CD4-positive, alpha-beta T cell treated with Interleukin-12 subunit alpha and Interleukin-12 subunit beta, for 1 hour (primary cell): Measurements from ENCODE around the gene PHF11.

ENCODE experiments used
- DNase-seq: peaks from one replicate; pipeline ENCODE4 v3.0.0-alpha.2; 2020

PHF11 gene

GRCh38 chr13:49495783-49496762, at the start of gene PHF11:
PHF11 (plus strand) TSS chr13:49495953; CDS start chr13:49496002, 49 bp downstream.
- DNase-seq: peak; percentile 88

- no peak for DNase-seq
These were observed 49.3 kb upstream of the PHF11 start for GRCh38 chr13:49446473-49446872.

DNA sequence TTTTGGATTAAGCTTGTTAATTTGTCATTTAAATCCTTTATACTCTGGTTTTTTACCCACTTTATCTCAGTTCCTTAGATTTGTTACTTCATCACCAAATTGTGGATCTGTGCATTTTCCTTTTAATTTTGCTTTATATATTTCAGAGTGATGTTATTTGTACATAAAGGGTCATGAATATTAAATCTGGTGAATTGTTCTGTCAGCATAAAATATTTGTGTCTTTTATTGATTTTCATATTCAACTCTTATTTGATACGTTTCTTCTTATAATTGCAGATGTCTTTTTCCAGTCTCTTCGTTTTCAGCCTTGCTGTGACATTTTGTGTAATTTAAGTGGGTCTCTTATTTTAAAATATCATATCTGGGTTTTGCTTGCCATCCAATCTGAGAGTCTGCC, 47.0 kb upstream of the PHF11 start:
- DNase-seq: no peak

DNA sequence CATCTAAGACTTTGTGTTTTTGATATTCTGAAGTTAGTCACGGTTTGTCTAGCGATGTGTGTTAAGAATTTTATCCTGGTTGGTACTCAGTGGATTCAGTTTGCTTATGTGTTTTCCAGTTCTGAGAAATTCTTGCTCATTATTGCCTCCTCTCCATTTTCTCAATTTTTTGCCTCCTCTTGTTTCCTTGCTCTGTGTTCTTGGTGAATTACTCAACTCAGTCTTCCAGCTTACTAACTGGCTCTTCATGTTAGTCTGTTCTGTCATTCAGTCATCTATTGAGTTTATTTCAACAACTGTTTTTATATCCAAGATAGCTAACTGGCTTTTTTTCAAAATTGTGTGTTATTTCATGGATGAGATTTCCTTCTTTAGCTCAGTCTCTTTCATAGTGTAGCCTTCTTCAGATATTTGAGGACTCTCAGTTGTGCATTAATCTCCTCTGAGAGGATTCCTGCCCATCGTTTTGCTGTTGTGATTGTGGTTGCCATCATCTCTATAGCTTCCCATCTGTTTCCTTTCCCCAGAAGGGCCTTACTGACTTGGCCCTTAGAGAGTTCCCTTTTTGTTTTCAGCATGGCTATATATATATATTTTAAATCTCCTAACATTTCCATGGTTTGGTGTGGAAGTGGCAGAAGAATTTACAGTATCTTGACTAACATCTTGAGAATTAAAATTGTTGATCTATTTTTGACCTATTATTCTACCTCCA, 45.5 kb upstream of the PHF11 start:
- no peak for DNase-seq

DNA sequence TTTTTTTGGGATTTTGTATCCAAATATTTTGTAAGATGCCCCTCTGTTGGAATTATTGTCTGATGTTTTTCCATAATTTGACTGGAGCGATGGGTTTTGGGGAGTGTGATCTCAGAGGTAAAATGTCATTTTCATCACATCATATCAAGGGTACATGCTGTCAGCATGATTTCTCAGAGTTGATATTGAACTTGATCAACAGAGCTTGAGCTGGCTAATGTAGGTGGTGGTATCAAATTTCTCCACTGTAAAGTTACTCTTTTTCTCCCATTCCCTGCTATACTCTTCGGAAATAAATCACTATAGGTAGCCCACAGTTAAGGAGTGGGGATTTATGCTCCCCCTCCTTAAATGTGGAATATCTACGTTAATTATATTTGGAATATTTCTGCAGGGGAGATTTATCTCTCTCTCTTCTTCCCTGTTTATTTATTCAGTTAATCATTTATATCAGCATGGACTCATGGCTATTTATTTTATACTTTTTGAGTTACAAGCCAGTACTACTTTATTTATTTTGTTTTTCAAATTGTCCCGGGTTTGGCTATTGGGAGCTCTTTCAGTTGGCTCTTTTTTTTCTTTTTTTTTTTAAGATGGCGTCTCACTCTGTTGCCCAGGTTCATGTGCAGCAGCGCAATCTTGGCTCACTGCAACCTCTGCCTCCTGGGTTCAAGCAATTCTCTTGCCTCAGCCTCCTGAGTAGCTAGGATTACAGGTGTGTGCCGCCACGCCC, 42.9 kb upstream of the PHF11 start:
- no peak for DNase-seq

GRCh38 chr13:49453465-49453864, 42.3 kb upstream of the PHF11 start:
- no peak for DNase-seq

DNA sequence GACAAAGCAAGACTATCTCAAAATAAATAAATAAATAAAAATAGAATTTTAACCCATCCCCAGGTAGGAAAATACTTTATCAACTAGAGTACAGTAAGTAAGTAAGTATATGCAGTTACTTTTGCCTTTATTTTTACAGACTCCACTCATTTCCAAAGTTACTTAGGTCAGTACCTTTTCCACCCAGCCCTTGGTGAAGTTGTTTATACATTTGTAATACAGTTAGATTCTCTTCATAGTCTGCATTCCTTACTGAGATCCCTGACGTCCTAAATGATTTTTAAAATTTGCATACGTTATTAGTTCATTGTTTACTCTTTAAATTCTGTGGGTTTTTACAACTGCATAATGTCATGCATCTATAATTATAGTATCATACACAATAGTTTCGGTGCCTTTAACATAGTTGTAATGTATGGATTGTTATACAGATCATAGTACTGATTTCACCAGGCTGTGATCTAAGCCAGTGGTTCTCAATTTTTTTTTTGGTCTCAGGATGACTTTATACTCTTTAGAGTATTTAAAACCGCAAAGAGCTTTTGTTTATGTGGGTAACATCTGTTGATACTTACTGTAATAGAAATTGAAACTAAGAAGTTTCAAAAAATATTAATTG, 41.3 kb upstream of the PHF11 start:
- peak; percentile 32 for DNase-seq

GRCh38 chr13:49455007-49455398, 40.8 kb upstream of the PHF11 start:
- DNase-seq: no peak

GRCh38 chr13:49456156-49456555, 39.6 kb upstream of the PHF11 start:
- no peak for DNase-seq

GRCh38 chr13:49457221-49457620, 38.5 kb upstream of the PHF11 start:
- DNase-seq: no peak

DNA sequence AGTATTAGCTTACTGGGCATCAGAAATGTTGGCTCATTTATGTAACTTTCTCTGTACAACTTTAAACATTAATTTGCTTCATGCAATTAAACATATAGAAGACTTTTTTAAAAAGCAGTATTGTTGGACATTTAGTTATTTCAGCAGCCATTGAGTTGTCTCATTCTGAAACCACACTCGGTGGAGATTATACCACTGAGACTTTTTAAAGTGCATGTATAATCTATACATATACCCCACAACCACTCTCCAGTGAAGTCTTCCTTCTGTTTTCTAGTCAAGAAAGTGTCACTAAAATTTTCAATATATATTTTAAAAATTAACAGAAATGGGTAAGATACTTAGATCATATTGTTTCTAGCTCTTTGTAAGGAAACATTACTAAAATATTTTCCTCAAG, 36.2 kb upstream of the PHF11 start:
- DNase-seq: no peak

DNA sequence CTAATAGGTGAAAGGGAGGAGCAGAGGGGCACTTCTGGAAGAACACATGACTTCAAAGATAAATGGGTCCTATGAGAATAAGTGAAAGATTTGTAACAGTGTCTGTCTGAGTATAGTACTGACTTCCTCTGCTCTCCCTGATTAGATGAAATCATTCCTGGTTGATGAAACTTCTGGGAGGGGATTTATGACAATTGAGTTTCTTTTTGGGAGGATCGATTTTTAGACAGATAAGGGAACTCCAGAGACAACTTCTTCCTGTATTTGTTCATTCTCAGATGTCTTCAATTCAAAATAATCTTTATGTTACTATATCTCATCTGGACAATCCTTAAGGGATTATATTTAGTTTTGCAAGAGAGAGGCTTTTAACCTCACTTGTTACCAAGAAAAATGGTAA, 31.7 kb upstream of the PHF11 start:
- DNase-seq: no peak

GRCh38 chr13:49464621-49465325, 31.0 kb upstream of the PHF11 start:
- DNase-seq: no peak

DNA sequence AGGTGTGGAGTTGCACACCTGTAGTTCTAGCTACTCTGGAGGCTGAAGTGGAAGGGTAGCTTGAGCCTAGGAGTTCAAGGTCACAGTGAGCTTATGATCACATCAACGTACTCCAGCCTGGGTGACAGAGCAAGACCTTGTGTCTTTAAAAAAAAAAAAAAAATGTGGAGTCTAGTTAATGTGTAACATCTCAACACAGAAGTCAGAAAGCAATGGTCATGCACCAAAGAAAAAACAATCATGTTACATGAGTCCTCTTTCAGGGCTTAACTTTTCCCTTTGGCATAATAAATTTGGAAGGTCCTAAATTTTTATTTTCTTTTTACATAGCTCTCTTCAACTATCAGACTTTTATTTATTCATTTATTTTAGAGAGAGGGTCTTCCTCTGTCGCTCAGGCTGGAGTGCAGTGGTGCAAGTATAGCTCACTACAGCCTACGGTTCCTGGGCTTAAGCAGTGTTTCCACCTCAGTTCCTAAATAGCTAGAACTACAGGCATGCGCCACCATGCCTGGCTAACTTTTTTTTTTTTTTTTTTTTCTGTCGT, 29.4 kb upstream of the PHF11 start:
- no peak for DNase-seq

- no peak for DNase-seq
These were observed 23.6 kb upstream of the PHF11 start for GRCh38 chr13:49472186-49472585.

DNA sequence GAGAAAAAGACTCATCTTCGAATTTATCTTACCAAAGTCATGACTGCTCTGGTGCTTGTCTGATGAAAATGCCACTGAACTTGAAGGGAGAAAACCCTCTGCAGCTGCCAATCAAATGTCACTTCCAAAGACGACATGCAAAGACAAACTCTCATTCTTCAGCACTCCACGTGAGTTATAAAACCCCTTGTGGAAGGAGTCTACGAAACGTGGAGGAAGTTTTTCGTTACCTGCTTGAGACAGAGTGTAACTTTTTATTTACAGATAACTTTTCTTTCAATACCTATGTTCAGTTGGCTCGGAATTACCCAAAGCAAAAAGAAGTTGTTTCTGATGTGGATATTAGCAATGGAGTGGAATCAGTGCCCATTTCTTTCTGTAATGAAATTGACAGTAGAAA, 19.2 kb upstream of the PHF11 start:
- DNase-seq: no peak

DNA sequence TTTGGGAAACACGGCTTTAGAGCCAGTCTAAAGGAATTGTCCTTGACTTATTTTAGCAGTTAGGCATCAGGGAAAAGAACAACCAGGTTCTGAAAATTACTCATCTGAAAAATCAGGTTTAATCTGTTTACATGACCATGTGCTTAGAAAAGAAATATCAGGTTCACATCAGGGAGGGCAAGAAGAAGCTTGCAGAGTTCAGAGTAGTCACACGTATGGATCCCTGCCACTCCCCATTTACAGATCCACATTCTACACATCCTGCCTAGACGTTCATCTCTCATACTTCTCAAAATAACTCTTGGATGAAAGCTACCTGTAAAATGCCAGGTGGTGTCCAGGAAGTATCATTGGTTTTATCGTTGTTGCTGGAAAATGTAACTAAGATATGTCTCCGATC, 14.0 kb upstream of the PHF11 start:
- no peak for DNase-seq

- DNase-seq: no peak
These were observed 7.2 kb upstream of the PHF11 start for GRCh38 chr13:49488563-49488962.

DNA sequence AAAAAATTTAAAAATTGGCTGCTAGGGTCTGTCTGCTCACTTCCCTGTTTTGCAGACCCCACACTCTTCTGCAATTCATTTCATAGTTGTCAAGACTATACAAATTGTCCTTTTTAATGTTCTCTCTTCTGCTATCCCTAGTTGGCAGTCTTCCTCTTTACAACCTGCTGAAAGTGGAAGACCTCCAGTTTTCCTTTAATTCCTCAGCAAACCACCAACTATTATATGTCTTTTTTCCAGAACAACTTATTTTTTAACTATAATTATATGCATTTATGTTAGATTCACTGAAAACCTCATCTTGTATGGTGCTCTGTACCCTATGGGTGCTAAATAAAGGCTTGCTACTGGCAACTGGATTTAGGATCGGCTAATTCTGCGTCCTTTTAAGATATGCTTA, 1.1 kb upstream of the PHF11 start:
- no peak for DNase-seq

DNA sequence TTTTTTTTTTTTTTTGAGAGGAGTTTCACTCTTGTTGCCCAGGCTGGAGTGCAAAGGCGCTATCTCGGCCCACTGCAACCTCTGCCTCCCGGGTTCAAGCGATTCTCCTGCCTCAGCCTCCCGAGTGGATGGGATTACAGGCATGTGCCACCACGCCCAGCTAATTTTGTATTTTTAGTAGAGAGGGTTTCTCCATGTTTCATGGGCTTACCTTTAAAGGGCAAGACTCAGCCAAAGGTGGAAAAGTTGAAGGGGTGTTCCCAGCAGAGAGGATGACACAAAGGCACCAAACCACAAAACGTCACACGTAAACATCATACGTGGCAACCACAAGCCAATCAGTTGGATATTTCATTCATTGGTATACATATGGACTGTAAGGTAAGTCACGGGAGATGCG, 1.1 kb downstream of the PHF11 start:
- peak; percentile 73 for DNase-seq

- DNase-seq: no peak
These were observed 1.5 kb downstream of the PHF11 start for GRCh38 chr13:49497272-49497671.

DNA sequence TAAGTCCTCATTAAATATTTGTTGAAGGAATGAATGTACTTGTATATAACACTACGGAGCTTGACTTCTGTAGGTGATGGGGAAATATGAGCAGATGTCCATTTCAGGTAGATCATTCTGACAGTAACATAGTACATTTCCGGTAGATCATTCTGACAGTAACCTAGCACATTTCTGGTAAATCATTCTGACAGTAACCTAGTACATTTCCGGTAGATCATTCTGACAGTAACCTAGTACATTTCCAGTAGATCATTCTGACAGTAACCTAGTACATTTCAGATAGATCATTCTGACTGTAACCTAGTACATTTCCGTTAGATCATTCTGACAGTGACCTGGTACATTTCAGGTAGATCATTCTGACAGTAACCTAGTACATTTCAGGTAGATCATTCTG, 2.5 kb downstream of the PHF11 start:
- peak; percentile 26 for DNase-seq
